ENCODE measurements around the gene ACTR8.

GRCh38 chr3:53844262-53845102, 37.5 kb downstream of the ACTR8 start:
- TF ChIP-seq CTCF (IDR thresholded peaks at IDR 0.05; ENCODE audit: low read length) (no peak), EZH2phosphoT487 (IDR thresholded peaks at IDR 0.05; ENCODE audit: low read length) (no peak)

Data from MM.1S (cell line).